ENCODE measurements around the gene TNS4. TPM values are rescaled to one million over a fixed set of nuclear protein-coding genes. Genes with fewer than 3 reads are reported as not detected.

TNS4 gene
- total and polyA plus RNA-seq, 8 donors = 0.03 to 1.6 (median 0.18) TPM; not detected in 2

GRCh38 chr17:40541873-40542557 lies 40.6 kb upstream of the TNS4 start:
- H3K4me1 ChIP-seq = peaks cover 25 to 49% of the 10 kb centered on the region in 2 donors
- peak; percentile 38 for ATAC-seq
- no peaks in the 10 kb centered on the region for H3K9me3 ChIP-seq
- H3K36me3 ChIP-seq = no peaks in the 10 kb centered on the region
- TF ChIP-seq CTCF (IDR thresholded peaks at IDR 0.05) = no peak
- H3K27ac ChIP-seq = peak overlapping the region; percentile 80 to 90
- no peak overlapping the region for H3K4me3 ChIP-seq
- DNase-seq = peak in 2 of 4 donors; percentile 47 to 61
- intact Hi-C loops (cut with DNase I) = no loop called here
- no peaks in the 10 kb centered on the region for H3K27me3 ChIP-seq

- peaks cover 32 to 57% of the 10 kb centered on the region in 2 donors for H3K4me1 ChIP-seq
- intact Hi-C loops (cut with DNase I) = no loop called here
- no peak for TF ChIP-seq CTCF (IDR thresholded peaks at IDR 0.05)
- H3K27ac ChIP-seq = peak overlapping the region; percentile 80 to 90
- no peaks in the 10 kb centered on the region for H3K27me3 ChIP-seq
- ATAC-seq (no peak), DNase-seq (peak in 1 of 4 donors; percentile 31)
- H3K4me3 ChIP-seq = no peak overlapping the region
- H3K36me3 ChIP-seq = no peaks in the 10 kb centered on the region
- H3K9me3 ChIP-seq = no peaks in the 10 kb centered on the region
Observed at GRCh38 chr17:40541060-40541872, 39.8 kb upstream of the TNS4 start.

- intact Hi-C loops (cut with DNase I) = no loop called here
- peak overlapping the region in 1 of 2 donors; percentile 80 for H3K27ac ChIP-seq
- peaks cover 37 to 65% of the 10 kb centered on the region in 2 donors for H3K4me1 ChIP-seq
- no peak for TF ChIP-seq CTCF (IDR thresholded peaks at IDR 0.05)
- DNase-seq (no peak), ATAC-seq (no peak)
- H3K27me3 ChIP-seq = no peaks in the 10 kb centered on the region
- no peaks in the 10 kb centered on the region for H3K36me3 ChIP-seq
- H3K4me3 ChIP-seq = no peak overlapping the region
- no peaks in the 10 kb centered on the region for H3K9me3 ChIP-seq
Observed at GRCh38 chr17:40540448-40540847, 39.0 kb upstream of the TNS4 start.

GRCh38 chr17:40539711-40540411 lies 38.4 kb upstream of the TNS4 start:
- intact Hi-C loops (cut with DNase I) = no loop called here
- no peaks in the 10 kb centered on the region for H3K36me3 ChIP-seq
- DNase-seq = no peak
- peaks cover 37 to 65% of the 10 kb centered on the region in 2 donors for H3K4me1 ChIP-seq
- TF ChIP-seq CTCF (IDR thresholded peaks at IDR 0.05) = no peak
- no peaks in the 10 kb centered on the region for H3K9me3 ChIP-seq
- peak overlapping the region in 1 of 2 donors; percentile 80 for H3K27ac ChIP-seq
- ATAC-seq = no peak
- H3K4me3 ChIP-seq = no peak overlapping the region
- H3K27me3 ChIP-seq = no peaks in the 10 kb centered on the region
